ENCODE data around the gene RBP2.

DNA sequence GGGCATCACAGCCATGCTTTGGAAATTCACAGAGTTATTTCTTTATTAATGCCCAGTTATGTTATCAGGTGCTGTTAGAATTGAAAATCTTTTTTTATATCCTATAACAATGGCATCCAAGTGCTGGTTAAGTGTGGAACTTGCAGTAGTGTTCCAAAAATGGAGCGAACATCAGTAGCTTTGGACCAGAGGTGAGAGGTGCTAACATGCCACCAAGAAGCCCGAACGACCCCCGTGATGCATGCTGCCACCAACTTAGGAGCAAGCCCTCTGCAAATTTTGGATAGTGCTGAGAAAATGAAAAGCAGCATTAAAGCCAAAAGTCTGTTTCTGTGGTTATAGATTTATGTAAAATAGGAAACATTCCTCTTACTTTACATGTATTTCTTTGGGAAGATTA, 38.4 kb upstream of the RBP2 start:
- TF ChIP-seq, protein P1, sequence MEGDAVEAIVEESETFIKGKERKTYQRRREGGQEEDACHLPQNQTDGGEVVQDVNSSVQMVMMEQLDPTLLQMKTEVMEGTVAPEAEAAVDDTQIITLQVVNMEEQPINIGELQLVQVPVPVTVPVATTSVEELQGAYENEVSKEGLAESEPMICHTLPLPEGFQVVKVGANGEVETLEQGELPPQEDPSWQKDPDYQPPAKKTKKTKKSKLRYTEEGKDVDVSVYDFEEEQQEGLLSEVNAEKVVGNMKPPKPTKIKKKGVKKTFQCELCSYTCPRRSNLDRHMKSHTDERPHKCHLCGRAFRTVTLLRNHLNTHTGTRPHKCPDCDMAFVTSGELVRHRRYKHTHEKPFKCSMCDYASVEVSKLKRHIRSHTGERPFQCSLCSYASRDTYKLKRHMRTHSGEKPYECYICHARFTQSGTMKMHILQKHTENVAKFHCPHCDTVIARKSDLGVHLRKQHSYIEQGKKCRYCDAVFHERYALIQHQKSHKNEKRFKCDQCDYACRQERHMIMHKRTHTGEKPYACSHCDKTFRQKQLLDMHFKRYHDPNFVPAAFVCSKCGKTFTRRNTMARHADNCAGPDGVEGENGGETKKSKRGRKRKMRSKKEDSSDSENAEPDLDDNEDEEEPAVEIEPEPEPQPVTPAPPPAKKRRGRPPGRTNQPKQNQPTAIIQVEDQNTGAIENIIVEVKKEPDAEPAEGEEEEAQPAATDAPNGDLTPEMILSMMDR (IDR thresholded peaks at IDR 0.05): no peak
- TF ChIP-seq POLR2AphosphoS5 (IDR thresholded peaks at IDR 0.05): no peak

Measured in sigmoid colon (tissue), 4 donors.